GM21737 (cell line): ENCODE data around the gene EPB41L2.
"Not testable (repeated sequence)": the region's sequence is repeated elsewhere in the genome, so short reads cannot be mapped to it uniquely, and the experiment has no call there.

ENCODE experiments used
- ATAC-seq: cut with Tn5 transposase; IDR thresholded peaks from one replicate; pipeline ENCODE4 v1.9.1; 2021; ENCODE audit warnings: mild to moderate bottlenecking, moderate library complexity; ENCODE audit not compliant: unreplicated experiment

Gene EPB41L2

DNA sequence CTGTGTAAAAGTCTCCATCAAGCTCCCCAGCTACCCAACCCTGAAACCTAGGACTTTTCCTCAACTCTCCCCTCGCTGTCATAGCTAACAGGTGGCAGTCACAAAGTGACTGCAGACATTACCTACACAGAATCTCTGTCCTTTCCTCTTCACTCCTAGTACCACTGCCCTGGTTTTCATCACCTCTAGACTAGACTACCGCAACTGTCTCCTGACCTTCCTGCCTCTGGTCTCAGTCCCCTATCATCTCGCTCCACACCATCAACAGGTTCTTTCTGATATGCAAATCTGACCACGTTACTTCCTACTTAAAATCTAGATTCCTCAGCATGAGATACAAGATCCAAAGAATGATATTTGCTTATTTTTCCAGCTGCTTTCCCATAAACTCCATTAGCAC, 142.1 kb downstream of the EPB41L2 start:
- ATAC-seq, result no peak

DNA sequence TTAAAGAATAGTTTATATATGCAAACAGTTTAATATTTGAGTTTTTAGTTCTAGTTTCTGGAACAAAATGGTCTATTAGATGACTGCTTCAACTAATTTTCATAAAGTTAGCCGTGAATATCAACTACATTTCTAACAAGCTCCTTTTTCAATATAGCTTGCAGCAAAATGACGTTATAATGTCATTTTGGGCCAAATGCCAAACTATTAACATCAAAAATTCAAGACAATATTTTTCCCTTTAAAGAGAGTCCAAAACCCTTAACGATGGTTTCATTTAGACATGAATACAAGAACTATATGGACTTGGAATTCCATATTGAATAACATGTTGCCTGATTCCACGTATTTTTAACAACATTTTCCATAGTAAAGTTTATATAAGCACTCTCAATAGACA, 144.9 kb downstream of the EPB41L2 start:
- no peak for ATAC-seq

DNA sequence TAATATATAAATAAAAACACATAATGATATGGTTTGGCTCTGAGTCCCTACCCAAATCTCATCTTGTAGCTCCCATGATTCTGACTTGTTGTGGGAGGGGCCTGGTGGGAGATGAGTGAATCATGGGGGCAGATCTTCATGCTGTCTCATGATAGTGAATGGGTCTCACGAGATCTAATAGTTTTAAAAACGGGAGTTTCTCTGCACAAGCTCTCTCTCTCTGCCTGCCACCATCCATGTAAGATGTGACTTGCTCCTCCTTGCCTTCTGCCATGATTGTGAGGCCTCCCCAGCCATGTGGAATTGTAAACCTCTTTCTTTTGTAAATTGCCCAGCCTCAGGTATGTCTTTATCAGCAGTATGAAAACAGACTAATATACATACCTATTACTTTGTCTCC, 147.4 kb downstream of the EPB41L2 start:
- not testable (repeated sequence) for ATAC-seq

DNA sequence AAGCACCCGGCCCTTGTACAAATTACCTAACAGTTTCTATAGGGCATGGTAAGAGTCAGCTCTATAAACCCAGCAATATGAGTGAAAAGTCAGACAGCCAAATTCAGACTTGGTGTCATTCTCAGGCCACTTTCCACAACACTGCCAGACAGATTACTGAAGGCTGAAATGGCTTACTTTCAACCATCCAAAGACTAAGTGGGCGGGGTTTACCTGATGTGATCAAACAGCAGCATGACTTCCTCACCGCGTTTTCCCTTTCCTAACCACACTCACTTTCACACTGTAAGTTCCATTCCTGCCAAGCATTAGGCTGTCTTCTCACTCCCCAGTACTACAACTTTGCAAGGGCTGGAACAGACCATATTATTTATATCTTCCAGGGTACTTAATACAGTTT, 149.9 kb downstream of the EPB41L2 start:
- peak; percentile 78 for ATAC-seq

DNA sequence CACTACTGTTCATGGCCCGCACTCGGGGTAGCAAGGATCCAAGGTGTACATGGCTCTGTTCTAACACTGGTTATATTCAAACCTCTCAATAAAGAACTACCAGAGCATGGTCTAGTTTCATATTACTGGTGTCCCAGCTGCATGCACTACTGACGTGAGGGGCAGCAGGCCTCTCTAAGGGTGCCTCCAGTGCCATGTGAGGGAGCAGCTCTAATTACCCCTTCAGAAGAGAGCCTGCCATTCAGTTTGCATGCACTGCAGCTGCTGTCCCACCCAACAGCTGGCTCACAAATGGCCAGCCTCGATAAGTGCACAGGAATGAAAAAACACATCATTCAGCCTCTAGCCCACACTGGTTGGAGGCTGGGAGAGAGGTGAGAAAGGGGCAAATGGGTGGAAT, 150.6 kb downstream of the EPB41L2 start:
- no peak for ATAC-seq

DNA sequence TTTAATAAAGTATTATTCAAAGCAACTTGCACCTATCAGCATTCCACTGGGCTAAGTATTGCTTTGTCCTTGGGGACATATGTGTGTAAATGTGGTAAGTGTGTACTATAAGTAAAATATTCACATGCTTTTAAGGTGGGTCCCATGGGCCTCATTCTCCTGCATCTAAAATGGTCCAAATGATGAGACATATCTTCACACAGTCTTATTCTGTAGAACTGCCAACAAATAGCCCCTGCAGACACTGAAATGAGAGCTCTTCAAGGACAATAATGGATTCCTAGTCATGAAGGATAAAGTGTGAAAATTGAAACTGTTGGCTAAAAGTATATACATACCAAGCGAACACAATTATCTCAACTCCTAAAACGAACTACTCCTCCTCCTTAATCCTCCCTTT, 154.1 kb downstream of the EPB41L2 start:
- ATAC-seq, result no peak

DNA sequence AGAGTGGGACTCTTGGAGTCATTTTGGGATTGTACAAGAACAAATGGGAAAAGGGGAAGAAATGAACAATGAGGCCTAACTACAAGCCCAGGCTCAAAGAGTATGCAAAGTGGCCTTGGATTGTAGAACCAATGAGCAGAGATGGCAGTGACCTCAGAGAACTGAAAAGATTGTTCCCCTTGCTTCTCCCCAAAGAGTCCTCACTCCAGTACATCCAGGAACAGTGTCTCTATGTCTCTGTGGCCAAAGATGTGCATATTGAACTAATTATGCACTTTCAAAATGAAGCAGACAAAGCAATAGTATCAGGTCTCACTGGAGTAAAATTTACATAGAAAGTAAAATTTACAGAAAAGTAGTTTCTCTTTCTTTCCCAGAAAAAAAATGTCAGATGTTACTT, 154.9 kb downstream of the EPB41L2 start:
- no peak for ATAC-seq

DNA sequence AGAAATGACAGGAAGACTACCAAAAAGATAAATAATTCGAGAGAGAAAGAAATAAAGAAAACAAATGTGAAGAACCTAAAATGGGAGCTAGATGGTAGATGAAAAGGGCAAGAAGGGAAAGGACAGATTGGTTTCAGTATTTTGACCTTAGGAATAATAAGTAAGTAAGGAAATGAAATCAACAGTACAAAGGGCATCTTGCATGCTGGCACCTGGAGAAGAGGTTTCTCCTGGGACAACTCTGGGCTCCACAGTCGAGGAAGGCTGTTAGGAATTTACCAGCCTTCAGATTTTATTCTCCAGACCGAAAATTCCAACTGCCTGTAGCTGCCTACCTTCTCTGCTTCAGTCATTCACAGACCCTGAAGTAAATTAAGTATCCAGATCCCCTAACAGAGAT, 155.4 kb downstream of the EPB41L2 start:
- ATAC-seq, result no peak

DNA sequence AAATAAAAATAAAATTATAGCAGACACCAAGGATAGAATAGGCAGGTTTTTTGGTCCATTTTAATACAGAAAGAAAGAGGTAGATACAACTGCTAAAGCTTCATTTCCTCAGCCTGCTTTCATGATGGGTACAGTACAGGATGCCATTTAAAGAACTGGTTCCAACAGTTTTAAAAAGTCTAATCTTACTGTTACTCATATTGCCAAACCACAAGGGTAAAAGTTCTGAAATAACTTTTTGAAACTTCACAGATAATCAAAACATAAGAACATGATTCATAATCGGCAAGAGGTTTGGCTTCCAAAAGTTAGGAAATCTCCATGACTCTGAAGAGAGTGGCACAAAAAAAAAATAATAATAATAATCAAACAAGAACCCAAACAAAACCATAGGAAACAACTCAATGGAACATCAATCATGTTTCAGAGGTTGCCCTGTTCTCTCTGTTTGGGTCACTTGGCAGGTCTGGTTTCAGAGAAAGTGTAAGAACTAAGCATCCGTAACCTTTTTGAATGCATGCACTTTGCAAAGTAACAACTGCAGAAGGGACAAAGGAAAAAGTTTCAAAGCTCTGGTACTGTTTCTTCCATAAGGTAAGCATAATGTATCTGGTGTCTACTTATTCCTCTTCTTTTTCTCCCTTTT, 156.2 kb downstream of the EPB41L2 start:
- no peak for ATAC-seq

DNA sequence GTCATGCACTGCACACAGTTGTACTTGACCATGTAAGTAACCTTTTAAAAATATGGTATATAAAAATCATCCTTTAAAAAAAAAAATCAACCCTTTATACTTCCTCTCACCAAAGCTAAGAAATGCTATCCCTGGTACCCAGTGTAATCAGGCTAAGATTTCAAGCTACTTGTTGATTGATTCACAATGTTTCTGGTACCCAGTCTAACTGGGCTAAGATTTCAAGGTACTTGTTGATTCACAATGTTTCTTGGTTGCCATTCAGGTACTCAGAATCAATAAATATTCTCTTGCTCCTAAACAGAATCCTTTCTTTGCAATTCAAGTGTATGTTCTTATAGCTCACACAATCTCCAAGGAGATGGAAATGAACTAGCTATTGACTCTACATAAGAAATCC, 159.4 kb downstream of the EPB41L2 start:
- ATAC-seq, result no peak

DNA sequence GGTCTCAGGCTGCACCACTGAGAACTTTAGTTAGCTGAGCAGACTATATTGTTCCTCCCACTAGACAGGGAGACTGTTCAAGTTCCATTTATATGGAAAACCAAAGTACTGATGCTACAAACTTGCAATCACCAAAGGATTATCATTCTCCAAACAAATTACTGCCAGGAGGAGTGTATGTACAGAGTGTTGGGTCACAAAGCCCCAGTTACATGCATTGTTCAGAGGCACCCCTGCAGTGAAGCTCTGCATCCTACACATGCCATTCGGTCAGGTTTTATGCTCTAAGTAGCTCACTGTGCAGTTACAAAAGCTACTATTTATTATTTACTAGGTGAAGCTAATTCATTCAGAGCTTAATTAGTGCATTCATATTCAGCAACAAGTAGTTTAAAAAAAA, 160.0 kb downstream of the EPB41L2 start:
- ATAC-seq, result no peak

DNA sequence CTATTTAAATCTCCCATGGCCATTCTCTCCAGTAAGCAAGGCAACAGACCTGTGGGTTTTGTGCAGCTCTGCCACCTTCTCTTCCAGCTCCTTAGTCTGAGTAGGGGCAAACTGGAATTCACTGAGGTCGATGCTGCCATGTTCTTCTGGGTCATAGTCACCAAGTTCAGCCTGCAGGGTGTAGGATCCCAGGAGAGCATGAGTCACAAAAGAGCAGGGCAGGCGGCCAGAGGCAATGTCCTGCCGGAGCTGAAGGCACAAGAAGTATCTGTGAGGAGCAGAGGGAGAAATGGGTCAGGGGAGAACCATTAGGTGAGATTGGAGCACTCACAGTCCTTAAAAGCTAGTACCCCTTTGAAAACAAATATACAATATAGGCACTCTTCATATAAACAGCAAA, 162.1 kb downstream of the EPB41L2 start:
- no peak for ATAC-seq

DNA sequence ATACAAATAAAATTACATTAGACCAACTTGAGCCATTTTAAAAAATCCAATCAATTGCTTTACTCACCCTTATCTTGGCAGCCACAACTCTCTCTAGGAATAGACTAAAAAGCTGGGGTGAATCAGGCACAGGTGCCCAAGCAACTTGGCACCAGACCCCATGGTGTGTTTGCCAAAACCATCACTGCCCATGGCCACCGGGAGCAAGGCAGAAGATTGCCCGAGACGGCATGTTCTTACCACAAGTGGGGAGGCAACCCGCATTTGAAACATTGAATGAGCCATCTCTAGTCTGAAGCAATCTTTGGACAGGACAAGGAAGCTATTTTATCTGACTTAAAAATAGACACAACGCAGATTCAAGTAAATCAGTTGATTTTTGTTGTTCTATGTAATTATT, 166.8 kb downstream of the EPB41L2 start:
- no peak for ATAC-seq

DNA sequence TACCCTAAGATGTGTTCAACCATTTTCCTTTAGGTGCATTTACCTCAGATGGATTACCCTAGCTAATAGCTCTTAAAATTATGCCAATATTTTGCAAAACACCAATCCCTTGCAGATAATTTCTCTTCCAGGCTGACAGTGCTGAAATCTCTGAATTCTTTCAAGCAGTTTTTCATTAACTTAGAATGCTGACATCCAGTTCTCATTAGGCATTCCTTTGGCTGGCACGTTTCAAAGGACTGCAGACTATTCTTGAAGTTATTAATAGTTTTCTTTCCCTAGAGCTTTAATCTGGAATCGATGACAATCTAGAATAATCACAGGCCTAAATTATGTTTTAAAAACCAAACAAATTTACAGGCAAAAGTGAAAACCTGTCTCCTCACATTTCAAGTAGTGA, 167.5 kb downstream of the EPB41L2 start:
- ATAC-seq, result no peak

DNA sequence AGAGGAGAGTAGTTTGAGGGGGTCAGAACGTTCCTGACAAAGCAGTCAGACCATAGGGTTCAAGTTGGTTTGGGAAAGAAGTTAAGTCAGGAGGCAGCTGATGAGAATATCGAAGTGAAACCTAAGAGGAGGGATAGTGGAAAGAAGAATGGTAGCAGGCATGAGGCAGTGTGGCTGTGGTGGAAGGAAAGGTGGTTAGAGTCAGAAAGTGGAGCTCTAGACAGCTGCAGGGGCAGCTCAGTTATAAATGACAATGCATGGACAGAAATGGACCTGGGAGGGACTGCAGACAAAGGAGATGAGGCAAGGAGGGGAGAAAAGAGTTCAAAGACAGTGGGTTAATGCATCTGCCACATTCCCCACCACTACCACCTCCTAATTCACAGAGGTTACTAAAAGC, 169.3 kb downstream of the EPB41L2 start:
- no peak for ATAC-seq

DNA sequence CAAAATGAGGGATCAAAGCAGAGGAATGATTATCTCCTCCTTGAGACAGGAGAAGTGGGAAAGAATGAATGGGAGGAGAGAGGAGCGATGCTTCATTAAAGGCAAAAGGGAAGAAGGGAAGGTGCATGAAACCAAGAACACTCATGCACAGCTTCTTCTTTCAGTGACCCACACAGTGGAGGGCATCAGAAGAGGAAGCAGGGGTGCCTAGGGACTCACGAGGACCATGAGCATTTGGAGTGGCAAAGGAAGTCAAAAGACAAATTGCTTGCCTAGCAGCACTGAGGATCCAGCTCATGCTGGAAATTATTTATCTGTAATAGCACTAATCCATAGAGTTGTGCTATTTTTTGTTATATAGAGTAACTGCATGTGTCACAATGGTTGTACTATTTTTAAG, 169.8 kb downstream of the EPB41L2 start:
- no peak for ATAC-seq

DNA sequence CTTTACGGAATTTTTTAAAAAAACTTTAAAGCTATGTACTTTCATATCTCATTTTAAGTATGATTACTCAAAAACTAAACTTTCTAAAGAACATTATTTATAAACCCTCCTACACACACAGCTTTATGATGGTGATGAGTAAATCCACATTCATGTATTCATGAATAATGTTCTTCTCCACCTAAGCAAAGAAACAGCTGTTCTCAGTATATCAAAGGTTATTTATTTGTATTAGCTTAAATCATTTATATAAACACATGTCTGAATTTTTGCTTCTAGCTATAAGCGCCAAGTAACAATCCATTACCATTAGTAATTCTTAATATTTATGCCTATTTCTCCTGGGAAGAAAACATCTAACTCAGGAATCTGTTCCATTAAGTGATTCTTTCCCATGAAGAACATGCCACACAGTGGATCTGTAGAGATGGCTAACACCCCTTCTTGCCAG, 172.5 kb downstream of the EPB41L2 start:
- ATAC-seq, result no peak

DNA sequence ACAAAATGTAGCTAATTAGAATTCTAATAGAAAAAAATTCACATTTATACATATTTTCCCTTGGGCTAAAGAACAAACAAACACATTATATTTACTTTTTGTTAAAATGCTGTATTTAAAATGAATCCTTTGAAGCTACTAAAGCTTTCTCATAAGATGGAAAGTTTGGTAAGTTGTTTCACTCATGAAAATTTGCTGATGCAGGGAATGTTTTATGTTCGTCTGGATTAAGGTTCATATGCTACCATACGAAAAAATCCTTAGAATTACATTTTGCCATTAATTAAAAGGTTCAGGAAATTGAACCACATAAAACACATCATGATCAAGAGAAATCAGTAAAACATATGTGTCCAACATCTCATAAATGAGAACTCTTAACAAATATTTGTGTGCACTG, 173.6 kb downstream of the EPB41L2 start:
- no peak for ATAC-seq

DNA sequence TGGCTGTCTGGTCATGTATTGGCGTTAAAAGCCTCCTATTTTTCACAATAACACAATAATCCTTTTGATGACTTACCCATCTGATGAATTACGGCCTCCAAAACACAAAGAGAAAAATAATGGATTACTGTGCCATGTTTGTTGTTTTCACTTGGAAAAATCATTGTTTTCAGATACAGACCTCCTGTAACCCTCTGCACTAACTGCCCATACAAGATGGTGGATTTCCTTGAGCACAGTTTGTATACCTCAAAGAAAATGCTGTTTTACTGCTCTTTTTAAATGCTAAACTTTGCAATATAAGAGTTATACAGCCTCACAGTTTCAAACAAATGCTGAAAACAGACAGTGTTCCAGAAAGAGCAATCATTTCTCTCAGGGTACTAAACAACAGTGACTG, 174.8 kb downstream of the EPB41L2 start:
- no peak for ATAC-seq

DNA sequence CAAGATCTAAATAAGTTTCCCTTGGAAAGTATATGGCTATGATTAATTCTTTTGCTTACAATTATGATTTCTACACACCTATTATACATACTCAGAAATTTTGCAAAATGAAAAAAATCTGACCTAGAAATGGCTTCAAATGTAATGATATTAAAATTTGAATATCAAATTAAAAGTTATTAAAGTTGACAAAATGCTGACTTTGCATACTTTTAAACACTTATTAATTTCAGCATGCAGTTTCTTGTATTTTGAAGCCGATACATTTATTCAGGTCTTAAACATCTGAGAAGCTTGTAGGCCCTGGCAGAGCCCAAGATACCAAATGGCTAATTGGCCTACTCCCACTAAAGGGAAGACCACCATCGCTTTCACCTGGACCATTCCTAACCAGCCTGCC, 176.1 kb downstream of the EPB41L2 start:
- no peak for ATAC-seq

DNA sequence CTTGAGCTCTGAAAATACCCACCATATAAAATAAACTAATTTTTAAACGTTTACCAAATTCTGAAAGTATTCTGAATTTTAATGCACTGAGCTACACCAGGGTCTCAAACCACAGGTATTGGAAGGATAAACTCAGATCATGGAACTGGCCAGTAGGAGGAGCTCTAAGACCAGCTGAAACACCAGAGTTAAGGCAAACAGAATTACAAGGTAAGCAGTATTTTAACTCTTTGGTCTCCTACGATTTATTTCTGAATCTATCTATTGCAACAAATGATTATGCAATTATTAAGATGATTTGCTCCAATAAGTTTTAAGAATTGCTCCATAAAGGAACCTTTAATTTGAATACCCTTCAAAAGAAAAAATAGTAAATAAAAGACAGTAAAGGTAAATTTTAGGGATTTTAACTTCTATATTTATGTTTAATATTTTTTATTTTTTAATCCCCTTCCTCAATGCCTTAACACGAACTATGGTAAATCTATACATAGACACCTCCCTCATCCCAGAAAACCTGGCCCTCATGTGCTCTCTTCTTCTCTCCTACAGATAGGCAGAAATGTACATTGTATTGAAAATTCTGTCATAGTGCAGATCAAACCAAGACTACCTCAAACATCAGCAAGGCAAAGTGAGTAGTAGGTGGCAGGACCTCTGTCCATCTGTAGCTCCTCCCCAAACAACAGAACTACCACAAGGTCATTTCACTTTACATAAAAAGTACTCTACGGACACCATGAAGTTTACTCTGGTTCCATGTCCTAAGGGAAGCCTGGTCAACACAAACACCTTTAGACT, 177.5 kb downstream of the EPB41L2 start:
- ATAC-seq, result no peak

DNA sequence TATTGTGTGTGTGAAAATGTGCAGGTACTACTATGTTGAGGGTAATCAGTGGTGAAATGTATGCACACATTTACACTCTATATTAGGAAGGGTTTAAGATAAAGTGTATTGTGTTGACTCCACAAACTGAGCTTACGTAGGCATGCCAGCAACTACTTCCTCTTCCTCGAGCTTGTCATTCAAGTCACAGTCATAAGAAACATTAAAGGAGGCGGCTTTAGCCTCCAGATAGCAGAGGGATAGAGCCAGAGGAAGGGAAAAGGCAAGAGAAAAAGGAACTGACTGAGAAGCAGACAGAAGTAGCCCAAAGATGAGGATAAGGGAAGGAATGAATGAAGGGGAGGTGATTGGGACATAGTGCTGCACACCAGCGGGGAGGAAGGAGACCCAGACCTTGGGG, 180.7 kb downstream of the EPB41L2 start:
- ATAC-seq, result no peak

DNA sequence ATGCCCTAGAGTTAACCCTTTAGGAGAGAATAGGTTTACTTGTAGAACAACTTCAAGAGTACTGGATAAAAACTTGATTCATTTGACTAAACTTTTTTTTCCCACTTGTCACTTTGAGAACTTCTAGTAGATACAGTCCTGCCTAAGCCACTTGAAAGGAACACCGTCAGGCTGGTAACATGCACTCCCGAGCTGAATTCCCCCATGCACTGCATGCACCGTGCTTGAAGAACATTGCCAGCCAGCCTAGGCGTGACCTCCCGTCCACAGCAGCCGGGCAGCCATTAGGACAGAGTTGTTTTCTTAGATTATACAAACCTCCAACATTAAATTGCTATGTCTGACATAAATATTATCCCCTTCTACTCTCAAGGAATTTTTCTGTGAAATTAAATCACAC, 183.2 kb downstream of the EPB41L2 start:
- ATAC-seq, result no peak
